Suprapubic skin (tissue), 4 donors: ENCODE data around the gene KATNB1. TPM values are rescaled to one million over a fixed set of nuclear protein-coding genes. Genes with fewer than 3 reads are reported as not detected.
"Not testable (repeated sequence)": the region's sequence is repeated elsewhere in the genome, so short reads cannot be mapped to it uniquely, and the experiment has no call there.

Experiments
- DNase-seq, 2 donors: peaks; one replicate each; pipeline ENCODE4 v3.0.0-alpha.2; 2019; ENCODE audit warnings: low spot score in 2 of 2
- H3K27ac ChIP-seq: fragments of 200-600 bp; sonication (generic); one replicate; pipeline ENCODE4 v1.5.1; 2019
- H3K27me3 ChIP-seq: fragments of 200-600 bp; sonication (generic); one replicate; pipeline ENCODE4 v1.5.1; 2019
- H3K36me3 ChIP-seq: fragments of 200-600 bp; sonication (generic); one replicate; pipeline ENCODE4 v1.5.1; 2019
- H3K4me1 ChIP-seq: fragments of 200-600 bp; sonication (generic); one replicate; pipeline ENCODE4 v1.5.1; 2019
- H3K4me3 ChIP-seq: fragments of 200-600 bp; sonication (generic); one replicate; pipeline ENCODE4 v1.5.1; 2019; ENCODE audit warnings: mild to moderate bottlenecking
- H3K9me3 ChIP-seq: fragments of 200-600 bp; sonication (generic); one replicate; pipeline ENCODE4 v1.5.1; 2019
- EP300 ChIP-seq: sonication (generic); formaldehyde crosslinking; IDR thresholded peaks from one replicate; pipeline ENCODE4 v1.6.1; 2017; ENCODE audit warnings: antibody characterized with exemption
- POLR2A ChIP-seq, 2 donors: fragments of 450-650 bp; IDR thresholded peaks; one replicate each; pipeline ENCODE4 v1.6.1; 2017; ENCODE audit warnings: antibody characterized with exemption in 2 of 2, mild to moderate bottlenecking in 2 of 2, moderate library complexity in 2 of 2
- POLR2AphosphoS5 ChIP-seq, 3 donors: sonication (generic); formaldehyde crosslinking; IDR thresholded peaks; one replicate each; pipeline ENCODE4 v1.6.1; 2017; ENCODE audit warnings: antibody characterized with exemption in 3 of 3
- WGBS: methylation state at CpG from one replicate; pipeline ENCODE4 v1.1.5; 2018; 5-methylcytosine and 5-hydroxymethylcytosine counted together
- total RNA-seq, 4 donors: library from RNA; depleted of rRNA; stranded (reverse); fragments of >200 nt; gene quantifications; one replicate each; pipeline ENCODE4 v1.1.0, GENCODE V29; 2016
- TF ChIP-seq, protein P1 (sequence below), 2 donors: fragments of 200-600 bp in 1 of 2; fragments of 450-650 bp in 1 of 2; sonication (generic) in 1 of 2; IDR thresholded peaks; one replicate each; pipeline ENCODE4 v1.5.1; 2016 to 2019; ENCODE audit warnings: antibody characterized with exemption in 2 of 2, mild to moderate bottlenecking in 1 of 2, moderate library complexity in 1 of 2

Gene KATNB1
- total RNA-seq, 4 donors from 2014 or later = 47.8 to 62.7 (median 55.7) TPM

DNA sequence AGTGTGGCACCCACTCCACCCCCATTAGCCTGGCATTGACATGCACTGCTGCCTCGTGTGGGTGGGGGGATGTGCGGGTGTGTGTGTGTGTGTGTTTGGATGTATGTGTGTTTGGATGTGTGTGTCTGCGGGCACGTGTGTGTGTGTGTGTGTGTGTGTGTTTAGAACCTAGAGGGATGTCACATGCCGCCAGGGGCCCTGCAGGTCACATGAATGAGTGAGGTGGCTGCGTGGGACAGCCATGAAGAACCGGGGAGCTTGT is 9.0 kb downstream of the KATNB1 start:
- 87% methylated on average over 5 of the region's 7 CpGs for WGBS
- no peaks in the 10 kb centered on the region for H3K9me3 ChIP-seq
- TF ChIP-seq POLR2AphosphoS5 (IDR thresholded peaks at IDR 0.05) = no peak
- TF ChIP-seq POLR2A (IDR thresholded peaks at IDR 0.05) = no peak
- TF ChIP-seq EP300 = no peak
- TF ChIP-seq, protein P1, sequence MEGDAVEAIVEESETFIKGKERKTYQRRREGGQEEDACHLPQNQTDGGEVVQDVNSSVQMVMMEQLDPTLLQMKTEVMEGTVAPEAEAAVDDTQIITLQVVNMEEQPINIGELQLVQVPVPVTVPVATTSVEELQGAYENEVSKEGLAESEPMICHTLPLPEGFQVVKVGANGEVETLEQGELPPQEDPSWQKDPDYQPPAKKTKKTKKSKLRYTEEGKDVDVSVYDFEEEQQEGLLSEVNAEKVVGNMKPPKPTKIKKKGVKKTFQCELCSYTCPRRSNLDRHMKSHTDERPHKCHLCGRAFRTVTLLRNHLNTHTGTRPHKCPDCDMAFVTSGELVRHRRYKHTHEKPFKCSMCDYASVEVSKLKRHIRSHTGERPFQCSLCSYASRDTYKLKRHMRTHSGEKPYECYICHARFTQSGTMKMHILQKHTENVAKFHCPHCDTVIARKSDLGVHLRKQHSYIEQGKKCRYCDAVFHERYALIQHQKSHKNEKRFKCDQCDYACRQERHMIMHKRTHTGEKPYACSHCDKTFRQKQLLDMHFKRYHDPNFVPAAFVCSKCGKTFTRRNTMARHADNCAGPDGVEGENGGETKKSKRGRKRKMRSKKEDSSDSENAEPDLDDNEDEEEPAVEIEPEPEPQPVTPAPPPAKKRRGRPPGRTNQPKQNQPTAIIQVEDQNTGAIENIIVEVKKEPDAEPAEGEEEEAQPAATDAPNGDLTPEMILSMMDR (IDR thresholded peaks at IDR 0.05) = no peak
- H3K4me3 ChIP-seq = no peak overlapping the region
- peaks cover 25% of the 10 kb centered on the region for H3K36me3 ChIP-seq
- H3K27me3 ChIP-seq = no peaks in the 10 kb centered on the region
- no peak for DNase-seq
- no peak overlapping the region for H3K27ac ChIP-seq
- H3K4me1 ChIP-seq = peaks cover 36% of the 10 kb centered on the region

DNA sequence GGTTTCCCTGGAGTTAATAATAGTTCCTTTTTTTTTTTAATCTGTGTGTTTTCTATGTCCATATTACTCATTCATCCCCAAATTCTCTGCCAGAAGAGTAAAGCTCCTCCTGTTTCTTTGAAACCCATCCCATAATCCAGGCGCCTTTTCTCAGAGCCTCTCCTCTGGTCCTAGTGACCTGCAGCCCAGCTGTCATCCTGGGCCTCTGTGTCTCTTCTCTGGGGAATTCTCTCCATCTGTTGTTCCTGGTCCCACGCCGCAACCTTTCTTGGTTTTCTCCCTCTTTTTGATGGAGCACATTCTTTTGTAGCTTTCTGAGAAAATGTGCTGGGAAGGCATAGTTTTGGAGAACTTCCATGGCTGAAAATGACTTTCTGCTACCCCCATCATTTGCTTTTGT is 10.2 kb downstream of the KATNB1 start:
- WGBS = 97% methylated on average over 3 of the region's 3 CpGs
- Histone ChIP-seq H3K4me1 (peaks cover 24% of the 10 kb centered on the region), H3K36me3 (peaks cover 27% of the 10 kb centered on the region), H3K27me3 (no peaks in the 10 kb centered on the region), H3K4me3 (no peak overlapping the region), H3K27ac (no peak overlapping the region), H3K9me3 (no peaks in the 10 kb centered on the region)
- TF ChIP-seq POLR2A (IDR thresholded peaks at IDR 0.05) (no peak), POLR2AphosphoS5 (IDR thresholded peaks at IDR 0.05) (no peak), EP300 (no peak)
- TF ChIP-seq, protein P1 (IDR thresholded peaks at IDR 0.05) = no peak
- DNase-seq = no peak

DNA sequence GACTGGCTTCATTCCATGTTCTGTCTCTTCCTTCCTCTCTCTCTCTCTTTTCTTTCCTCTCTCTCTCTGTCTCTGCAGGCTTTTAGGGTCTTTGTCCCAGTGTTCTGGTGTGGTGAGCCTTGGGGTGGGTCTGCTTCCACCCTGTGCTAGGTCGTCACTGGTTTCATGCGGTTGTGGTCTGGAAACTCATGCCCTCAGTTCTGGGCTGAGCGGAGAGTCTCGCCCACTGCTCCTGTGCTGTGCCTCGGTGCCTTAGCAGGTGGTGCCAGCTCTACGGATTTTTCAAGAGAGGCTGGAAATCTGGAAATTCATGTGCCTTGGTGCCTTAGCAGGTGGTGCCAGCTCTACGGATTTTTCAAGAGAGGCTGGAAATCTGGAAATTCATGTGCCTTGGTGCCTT is 10.7 kb downstream of the KATNB1 start:
- not testable (repeated sequence) for H3K27me3 ChIP-seq, DNase-seq, H3K4me3 ChIP-seq, H3K27ac ChIP-seq, H3K9me3 ChIP-seq
- 94% methylated on average over 7 of the region's 7 CpGs for WGBS
- Histone ChIP-seq H3K36me3 (peaks cover 33% of the 10 kb centered on the region), H3K4me1 (peaks cover 19% of the 10 kb centered on the region)

DNA sequence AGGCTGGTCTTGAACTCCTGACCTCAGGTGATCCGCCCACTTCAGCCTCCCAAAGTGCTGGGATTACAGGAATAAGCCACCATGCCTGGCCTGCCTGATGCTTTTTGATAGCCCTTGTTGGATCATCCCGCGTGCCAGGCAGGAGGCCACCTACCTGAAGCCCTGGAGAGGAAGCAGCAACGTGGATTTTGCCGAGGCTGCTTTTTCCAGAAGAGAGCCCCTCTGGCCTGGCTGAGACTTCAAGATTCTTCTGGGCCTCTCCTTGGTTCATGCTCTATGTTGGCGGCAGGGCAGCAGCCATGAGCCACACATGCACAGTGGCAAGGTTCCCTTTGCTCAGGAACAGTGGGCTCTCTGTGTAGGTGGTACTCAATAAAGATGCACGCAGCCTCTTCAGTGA is 11.5 kb downstream of the KATNB1 start:
- 96% methylated on average over 5 of the region's 7 CpGs for WGBS
- H3K27ac ChIP-seq = no peak overlapping the region
- H3K27me3 ChIP-seq = no peaks in the 10 kb centered on the region
- no peak overlapping the region for H3K4me3 ChIP-seq
- no peak for DNase-seq
- peaks cover 11% of the 10 kb centered on the region for H3K4me1 ChIP-seq
- H3K36me3 ChIP-seq = peaks cover 40% of the 10 kb centered on the region
- TF ChIP-seq POLR2AphosphoS5 (IDR thresholded peaks at IDR 0.05) = no peak
- TF ChIP-seq, protein P1 (IDR thresholded peaks at IDR 0.05) = no peak
- no peak for TF ChIP-seq EP300
- no peak for TF ChIP-seq POLR2A (IDR thresholded peaks at IDR 0.05)
- H3K9me3 ChIP-seq = no peaks in the 10 kb centered on the region

DNA sequence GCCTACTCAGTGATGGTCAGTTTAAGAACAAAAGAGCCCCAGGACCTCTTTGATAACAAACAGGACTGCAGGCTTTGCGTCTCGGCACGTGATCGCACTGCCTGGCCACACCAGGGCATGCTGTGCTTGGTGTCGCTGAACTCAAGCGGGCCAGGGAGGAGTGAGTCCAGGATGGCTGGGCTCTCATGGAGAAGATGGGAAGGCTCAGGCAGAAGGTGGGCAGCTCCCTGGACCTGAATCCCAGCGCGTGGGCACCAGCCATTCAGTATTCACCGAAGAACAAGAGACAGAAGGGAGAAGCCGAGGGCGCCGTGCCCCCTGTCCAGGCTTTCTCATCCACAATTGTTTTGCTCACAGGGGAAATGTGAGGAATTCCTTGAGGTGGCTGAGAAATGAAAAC is 11.9 kb downstream of the KATNB1 start:
- Histone ChIP-seq H3K36me3 (peaks cover 44% of the 10 kb centered on the region), H3K4me1 (peaks cover 7% of the 10 kb centered on the region), H3K27ac (no peak overlapping the region), H3K27me3 (no peaks in the 10 kb centered on the region), H3K4me3 (no peak overlapping the region), H3K9me3 (no peaks in the 10 kb centered on the region)
- 98% methylated on average over 12 of the region's 12 CpGs for WGBS
- no peak for DNase-seq
- TF ChIP-seq, protein P1 (IDR thresholded peaks at IDR 0.05) = no peak
- no peak for TF ChIP-seq POLR2A (IDR thresholded peaks at IDR 0.05)
- TF ChIP-seq POLR2AphosphoS5 (IDR thresholded peaks at IDR 0.05) = no peak
- no peak for TF ChIP-seq EP300

DNA sequence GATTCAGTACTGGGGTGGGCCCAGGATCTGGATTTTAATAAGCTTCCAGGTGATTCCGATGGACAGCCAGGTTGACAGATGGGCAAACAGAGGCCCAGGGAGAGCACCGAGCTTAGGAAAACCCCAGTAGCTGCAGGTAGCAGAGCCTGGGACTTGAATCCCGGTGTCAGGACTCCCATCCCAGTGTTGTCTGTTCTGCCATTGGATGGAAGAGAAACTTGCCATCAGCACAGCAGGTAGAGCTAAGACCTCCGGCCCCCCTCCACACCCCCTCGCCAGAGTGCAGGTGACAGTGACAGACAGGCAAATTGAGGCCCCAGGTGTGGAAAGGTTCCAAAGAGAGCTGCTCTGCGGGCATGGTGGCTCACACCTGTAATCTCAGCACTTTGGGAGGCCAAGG is 12.4 kb downstream of the KATNB1 start:
- Histone ChIP-seq H3K27ac (no peak overlapping the region), H3K4me3 (no peak overlapping the region), H3K9me3 (no peaks in the 10 kb centered on the region), H3K27me3 (no peaks in the 10 kb centered on the region), H3K4me1 (peaks cover 4% of the 10 kb centered on the region), H3K36me3 (peaks cover 49% of the 10 kb centered on the region)
- WGBS = 87% methylated on average over 2 of the region's 6 CpGs
- TF ChIP-seq EP300 (no peak), POLR2A (IDR thresholded peaks at IDR 0.05) (no peak), POLR2AphosphoS5 (IDR thresholded peaks at IDR 0.05) (no peak)
- TF ChIP-seq, protein P1 (IDR thresholded peaks at IDR 0.05) = no peak
- DNase-seq = no peak
